Kidney glomerular epithelial cell (primary cell): ENCODE data around the gene GRIK5.

Experiments
- DNase-seq: peaks from one replicate; lab custom pipeline; 2025; lab: John Stamatoyannopoulos, UW

Gene GRIK5

DNA sequence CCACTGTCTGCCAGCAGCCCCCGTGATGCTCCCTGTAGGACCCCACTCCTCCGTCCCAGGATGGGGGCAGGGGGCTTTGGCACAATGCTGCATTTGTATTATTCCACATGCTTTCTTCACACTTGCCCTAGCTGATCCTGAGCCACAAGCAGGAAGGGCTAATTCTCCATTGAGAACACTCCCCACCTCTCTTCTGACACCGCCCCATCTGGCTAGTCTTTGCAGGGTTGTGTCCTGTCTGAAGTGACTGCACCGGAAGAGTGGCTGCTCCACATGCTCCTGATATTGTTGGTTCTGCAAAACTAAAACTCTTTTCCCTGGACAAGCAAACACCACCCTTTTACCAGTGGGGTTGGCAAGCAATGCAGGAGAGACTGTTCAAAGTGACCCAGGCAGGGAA lies 23.9 kb upstream of the GRIK5 start:
- no peak for DNase-seq

DNA sequence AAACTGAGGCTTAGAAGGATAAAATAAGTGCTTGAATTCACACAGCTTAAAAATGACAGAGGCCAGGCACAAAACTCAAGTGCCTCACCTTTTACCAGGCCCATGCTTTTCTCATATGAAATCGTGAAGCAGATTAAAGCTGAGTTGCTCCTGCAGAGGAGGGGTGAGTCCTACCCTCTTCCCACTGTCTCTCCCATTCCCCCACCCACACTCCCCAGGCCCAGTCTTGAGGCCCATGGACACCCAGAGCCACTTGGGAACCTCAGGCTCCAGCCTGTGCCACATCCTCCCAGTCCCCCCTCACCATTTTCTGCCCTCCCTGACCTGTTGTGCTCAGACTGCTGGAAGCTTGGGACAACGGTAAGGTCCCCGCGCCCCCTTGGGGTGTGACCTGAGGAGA lies 23.5 kb upstream of the GRIK5 start:
- DNase-seq, result no peak

DNA sequence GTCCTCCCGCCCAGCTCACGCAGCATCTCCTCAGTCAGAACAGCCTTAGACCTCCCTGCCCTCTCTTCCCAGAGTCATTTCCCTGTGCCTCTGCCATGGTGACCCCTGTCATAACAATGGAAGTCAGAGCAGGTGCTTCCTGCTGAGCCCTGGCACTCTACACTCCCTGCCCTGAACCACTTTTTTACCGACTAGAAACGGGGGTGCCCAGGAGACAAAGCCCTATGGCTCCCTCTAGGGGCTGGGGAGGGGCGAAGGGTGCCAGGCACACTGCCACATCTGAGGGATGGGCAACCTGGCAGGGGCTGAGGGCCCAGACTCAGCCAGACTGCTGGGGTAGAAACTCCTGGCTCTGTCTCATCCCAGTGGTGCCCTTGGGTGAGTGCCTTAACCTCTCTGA lies 22.3 kb upstream of the GRIK5 start:
- DNase-seq, result no peak

DNA sequence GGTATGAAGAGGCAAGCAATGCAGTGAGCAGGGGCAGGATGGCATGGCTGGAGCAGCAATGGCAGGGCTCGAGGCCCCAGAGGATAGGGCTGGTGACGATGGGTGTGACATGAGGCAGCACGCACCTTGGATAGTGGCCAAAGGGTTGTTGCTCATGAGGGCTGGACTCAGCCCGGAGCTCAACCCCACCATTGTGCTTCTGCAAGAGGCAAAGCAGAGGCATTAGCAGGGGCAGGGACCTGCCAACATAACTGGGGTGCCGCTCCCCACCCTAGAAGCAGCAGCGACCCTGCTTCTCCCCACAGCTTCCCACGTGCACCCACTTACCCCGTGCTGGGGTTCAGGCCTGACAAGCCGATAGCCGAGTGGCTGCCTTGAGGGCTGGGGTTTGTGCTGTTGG lies 21.7 kb upstream of the GRIK5 start:
- DNase-seq, result no peak

DNA sequence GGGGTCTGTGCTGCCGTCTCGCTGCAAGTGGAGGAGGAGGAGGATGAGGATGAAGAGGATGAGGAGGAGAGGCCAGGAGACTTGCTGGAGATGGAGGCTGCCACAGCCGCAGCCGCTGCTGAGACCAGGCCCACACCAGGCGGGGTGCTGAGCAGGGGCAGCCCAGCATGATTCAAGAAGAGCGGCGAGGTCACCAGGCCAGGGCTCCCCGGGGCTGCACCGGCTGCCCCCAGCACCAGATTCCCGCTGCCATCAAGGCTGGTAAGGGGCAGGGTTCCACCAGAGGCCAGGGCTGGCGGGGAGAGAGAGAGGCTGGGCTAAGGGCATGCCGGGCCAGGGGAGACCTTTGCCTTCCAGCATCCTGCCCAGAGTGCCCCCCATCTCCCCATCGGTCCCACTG lies 21.3 kb upstream of the GRIK5 start:
- no peak for DNase-seq

DNA sequence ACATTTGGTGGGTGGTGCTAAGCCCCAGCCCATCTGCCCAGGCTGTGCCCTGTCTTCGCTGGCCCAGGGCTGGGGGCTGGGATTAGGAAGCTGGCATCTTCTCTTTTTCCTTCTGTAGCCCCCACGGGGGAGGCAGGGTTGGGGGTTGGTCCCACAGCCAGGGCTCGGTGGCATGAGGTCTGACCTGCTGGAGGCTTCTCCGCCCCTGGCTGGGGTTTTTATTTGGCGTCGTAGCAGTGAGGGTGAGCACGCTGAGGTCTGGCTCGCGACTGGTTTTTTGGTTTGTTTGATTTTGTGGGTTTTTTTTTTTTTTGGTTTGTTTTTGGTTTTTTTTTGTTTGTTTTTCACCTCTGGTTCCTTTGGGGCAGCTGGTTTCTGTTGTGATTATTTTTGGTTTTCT lies 20.7 kb upstream of the GRIK5 start:
- no peak for DNase-seq

DNA sequence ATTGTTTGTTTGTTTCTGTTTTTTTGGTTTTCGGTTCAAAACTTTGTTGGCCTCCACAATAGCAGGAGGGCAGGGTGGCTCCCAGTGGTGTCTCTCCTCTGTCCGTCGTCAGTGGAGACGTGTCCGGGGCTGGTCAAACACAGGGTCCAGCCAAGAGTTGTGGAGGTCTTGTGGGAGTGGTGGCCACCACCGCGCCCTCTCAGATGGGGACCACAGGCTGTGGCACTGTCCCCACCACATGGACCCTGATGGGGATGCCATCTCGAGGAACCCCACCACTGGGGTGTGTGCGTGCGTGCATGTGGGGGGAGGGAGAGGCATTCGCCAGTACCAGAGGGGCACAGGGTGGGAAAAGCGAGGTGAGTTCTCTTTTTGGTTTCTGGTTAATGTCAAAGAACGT lies 19.8 kb upstream of the GRIK5 start:
- no peak for DNase-seq

DNA sequence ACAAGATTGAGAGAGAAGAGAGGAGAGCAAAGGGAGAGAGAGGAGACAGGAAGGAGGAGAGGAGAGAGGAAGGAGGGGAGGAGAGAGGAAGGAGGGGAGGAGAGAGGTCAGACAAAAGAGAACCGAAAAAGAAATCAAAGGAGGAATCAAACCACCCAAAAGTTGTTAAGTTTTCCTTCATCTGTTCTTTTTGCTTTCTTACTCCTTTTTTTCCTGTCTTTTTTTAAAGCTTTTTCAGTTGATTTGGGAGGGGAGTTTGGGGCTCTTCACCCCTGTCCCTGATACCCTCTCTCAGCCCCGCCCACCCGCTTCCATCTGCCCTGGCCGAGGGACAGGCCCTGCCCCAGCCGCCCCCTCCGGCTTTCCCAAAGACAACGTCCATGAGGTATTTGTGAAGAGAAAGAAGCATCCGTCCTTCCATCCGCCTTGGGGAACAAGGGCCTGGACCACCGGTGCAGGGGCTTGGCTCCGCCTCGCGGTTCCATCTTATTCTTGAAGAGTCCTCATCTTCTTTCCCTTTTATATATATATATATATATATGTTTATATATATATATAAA lies 19.3 kb upstream of the GRIK5 start:
- DNase-seq, result no peak

DNA sequence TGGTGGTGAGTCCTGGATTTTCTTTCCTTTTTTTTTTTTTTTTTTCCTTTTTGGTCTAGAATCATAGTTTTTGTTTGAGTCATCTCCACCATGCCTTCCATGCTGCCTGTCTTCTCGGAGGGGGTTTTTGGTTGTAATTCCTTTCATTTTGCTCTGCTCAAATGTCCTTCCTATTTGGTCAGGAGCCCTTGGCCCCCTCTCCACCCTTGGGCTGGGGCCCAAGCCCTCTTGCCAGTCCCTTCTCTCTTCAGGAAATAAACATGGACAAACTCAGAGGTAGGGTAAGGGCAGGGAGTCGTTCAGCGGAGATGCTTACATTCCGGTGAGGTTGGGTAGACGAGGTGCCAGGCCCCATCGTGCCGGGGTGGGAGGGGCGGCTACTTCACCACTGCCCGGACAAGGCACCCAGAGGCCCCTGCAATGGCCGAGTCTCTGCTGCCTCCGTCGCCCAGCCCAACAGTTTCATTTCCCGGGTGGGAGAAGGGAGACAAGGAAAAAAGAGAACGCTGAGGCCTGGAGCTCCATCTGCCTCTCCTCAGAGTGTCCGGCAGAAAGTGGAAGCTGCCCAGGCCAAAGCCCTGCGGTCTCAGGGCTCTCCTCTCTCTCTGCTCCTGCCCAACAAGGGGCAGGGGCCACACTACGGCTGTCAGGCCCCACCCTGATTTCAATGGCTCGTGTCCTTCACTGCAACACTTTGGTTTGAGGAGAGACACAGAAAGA lies 18.6 kb upstream of the GRIK5 start:
- DNase-seq, result peak; percentile 20

DNA sequence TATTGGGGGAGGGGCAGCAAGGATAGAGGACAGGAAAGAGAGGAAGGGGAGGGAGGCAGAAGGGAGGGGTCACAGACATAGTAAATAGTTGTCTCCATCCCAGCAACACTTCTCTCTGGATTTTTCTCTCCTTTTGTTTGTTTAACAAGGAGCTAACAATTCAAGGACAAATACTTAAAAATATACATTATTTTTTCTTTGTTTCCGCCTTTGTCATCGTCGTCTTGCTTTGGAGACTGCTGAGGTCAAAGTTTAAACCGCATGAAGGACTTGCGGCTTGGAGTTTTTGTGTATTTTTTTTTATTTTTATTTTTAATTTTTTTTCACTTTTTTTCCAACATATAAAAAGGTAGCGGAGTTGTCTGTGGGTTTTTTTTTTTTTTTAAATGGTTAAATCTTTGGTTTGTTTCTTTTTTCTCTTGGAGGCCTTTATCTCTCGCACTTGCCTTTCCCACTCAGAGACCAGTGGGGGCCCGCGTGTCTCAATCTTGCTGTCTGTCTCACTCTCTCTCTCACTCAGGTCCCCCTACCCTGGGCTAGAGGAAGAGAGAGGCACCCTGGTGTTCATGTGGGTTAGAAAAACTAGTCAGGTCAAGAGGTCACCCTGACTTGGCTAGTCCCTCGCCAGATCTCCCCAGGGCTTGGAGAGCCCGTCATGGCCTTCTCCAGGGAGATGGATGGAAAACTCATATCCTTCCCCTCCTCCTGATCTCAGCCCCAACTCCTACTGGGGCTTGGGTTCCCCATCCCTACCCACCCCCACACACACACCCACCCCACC lies 17.0 kb upstream of the GRIK5 start:
- DNase-seq, result no peak

DNA sequence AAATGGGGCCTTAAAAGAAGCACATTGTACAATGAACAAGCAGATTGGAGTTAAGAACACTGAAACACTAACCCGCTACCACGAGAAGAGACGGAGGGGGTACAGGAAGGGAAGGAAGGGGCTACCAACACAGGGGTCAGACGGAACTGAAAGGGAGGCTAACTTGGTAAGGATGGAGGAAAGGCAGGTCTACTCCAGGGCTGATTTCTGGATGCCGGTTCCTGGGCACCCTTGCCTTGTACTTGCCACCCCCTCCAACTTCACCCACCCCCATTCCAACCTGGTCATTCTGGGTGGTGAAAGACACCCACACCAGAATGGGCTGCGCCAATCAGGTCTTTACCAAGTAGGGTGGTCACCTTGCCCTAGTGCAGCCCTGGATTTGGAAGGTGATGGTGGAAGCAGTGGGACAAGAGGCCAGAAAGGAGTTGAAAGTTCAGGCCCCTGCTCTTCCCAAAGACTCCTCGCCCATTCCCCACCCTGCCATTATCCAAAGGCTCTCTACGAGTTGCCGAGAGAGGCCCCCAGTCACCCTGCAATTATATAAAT lies 16.3 kb upstream of the GRIK5 start:
- DNase-seq, result no peak

DNA sequence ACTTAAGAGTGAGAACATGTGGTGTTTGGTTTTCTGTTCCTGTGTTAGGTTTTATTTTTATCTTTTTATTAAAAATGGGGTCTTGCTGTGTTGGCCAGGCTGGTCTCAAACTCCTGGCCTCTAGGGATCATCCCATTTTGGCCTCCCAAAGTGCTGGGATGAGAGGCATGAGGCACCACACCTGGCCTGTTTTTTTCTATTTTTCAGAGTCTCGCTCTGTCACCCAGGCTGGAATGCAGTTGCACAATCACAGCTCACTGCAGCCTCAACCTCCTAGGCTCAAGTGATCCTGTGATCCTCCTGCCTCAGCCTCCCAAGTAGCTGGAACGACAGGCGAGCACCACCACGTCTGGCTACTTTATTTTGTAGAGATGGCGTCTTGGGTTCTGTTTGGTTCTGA lies 13.5 kb upstream of the GRIK5 start:
- no peak for DNase-seq

DNA sequence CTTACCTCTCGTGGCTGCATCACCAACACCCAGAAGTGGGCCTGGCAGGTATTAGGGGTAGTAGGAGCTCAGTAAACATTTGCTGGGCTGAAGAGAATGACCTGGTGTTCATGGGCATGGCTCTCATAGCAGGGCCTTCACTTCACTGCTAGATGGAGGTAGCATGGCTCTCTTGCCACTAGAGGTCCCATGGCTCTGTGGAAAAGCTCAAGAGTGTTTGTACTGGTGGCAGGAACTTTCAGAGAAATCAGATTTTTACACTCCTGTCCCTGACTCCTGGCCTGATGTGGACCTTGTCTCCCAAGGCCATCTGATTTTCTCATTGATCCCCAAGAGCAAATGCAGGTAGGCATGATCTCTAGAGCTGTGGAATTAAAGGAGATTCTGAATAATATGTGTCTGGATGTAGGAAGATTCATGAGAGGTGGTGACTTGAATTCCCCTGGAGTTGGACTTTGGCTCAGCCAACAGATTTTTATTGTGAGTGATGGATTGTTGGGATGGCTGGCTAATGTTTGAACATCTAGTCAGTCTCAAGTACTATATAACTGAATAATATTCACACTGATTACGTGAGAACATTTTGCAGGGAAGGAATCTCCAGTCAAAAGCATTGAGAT lies 11.7 kb upstream of the GRIK5 start:
- peak; percentile 17 for DNase-seq

DNA sequence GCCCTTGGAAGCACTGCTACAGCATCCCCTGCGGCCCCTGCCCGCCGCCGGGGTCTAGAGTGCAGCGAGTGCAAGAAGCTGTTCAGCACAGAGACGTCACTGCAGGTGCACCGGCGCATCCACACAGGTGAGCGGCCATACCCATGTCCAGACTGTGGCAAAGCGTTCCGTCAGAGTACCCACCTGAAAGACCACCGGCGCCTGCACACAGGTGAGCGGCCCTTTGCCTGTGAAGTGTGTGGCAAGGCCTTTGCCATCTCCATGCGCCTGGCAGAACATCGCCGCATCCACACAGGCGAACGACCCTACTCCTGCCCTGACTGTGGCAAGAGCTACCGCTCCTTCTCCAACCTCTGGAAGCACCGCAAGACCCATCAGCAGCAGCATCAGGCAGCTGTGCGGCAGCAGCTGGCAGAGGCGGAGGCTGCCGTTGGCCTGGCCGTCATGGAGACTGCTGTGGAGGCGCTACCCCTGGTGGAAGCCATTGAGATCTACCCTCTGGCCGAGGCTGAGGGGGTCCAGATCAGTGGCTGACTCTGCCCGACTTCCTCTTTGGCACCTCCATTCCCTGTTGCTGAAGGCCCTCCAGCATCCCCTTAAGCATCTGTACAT lies 10.9 kb upstream of the GRIK5 start:
- no peak for DNase-seq

DNA sequence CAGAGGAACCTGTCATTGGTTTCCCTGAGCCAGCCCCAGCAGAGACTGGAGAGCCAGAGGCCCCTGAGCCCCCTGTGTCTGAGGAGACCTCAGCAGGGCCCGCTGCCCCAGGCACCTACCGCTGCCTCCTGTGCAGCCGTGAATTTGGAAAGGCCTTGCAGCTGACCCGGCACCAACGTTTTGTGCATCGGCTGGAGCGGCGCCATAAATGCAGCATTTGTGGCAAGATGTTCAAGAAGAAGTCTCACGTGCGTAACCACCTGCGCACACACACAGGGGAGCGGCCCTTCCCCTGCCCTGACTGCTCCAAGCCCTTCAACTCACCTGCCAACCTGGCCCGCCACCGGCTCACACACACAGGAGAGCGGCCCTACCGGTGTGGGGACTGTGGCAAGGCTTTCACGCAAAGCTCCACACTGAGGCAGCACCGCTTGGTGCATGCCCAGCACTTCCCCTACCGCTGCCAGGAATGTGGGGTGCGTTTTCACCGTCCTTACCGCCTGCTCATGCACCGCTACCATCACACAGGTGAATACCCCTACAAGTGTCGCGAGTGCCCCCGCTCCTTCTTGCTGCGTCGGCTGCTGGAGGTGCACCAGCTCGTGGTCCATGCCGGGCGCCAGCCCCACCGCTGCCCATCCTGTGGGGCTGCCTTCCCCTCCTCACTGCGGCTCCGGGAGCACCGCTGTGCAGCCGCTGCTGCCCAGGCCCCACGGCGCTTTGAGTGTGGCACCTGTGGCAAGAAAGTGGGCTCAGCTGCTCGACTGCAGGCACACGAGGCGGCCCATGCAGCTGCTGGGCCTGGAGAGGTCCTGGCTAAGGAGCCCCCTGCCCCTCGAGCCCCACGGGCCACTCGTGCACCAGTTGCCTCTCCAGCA lies 10.1 kb upstream of the GRIK5 start:
- DNase-seq, result no peak

DNA sequence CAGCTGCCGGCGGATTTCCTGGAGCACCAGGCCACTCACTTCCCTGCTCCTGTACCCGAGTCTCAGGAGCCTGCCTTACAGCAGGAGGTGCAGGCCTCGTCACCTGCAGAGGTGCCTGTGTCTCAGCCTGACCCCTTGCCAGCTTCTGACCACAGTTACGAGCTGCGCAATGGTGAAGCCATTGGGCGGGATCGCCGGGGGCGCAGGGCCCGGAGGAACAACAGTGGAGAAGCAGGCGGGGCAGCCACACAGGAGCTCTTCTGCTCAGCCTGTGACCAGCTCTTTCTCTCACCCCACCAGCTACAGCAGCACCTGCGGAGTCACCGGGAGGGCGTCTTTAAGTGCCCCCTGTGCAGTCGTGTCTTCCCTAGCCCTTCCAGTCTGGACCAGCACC lies 9.3 kb upstream of the GRIK5 start:
- no peak for DNase-seq

DNA sequence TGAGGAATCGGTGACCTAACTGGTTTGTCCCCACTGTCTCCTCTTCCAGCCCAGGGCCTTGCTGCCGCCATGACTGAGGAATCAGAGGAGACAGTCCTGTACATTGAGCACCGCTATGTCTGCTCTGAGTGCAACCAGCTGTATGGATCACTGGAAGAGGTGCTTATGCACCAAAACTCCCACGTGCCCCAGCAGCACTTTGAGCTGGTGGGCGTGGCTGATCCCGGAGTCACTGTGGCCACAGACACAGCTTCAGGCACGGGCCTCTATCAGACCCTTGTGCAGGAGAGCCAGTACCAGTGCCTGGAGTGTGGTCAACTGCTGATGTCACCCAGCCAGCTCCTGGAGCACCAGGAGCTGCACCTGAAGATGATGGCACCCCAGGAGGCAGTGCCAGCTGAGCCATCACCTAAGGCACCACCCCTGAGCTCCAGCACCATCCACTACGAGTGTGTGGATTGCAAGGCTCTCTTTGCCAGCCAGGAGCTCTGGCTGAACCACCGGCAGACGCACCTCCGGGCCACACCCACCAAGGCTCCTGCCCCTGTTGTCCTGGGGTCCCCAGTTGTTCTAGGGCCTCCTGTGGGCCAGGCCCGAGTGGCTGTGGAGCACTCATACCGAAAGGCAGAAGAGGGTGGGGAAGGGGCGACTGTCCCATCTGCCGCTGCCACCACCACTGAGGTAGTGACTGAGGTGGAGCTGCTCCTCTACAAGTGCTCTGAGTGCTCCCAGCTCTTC lies 8.7 kb upstream of the GRIK5 start:
- DNase-seq, result no peak

DNA sequence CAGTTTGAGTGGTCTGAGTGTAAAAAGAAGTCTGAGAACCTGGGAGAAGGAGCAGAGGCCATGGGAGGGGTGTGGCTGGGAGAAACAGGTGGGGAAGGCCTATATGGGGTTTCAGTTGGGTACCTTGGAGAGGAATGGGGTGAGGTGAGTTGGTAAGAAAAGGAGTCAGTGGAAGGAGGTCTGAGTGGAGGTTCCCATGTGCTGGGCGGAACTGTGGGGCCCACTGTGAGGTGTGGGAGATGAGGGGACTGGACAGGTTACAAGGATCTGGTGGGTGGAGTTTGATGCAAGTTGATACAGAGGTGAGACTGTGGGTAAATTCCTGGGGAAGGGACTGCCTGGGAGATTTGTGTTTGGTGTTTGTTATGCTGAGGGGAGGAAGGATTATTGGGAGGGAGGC lies 8.1 kb upstream of the GRIK5 start:
- no peak for DNase-seq

DNA sequence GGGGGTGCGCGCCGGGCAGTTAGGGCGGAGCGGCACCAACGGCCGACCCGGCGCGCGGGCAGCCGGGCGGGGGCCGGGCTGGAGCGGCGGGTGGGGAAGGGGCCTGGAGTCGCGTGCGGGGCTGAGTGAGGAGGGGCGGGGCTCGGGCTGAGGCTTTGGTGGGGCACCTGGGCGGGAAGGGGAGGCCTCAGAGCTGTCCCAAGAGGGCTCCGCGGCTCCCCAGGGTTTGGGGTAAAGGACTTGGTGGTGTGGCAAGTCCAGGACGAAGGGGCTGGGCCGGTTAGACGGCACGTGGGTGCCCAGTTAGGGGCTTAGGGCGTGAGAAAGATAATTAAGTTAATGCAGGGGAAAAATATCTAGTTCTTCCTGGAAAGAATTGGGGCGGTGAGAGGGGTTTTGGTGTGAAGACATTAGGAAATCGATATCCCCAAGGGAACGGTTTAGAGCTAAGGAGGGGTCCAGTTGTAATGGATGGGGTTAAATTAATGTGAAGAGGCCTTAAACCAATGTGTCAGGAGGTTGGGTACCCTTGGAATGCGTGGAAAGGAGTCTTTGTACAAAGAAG lies 6.5 kb upstream of the GRIK5 start:
- DNase-seq, result no peak
